K562 (cell line): ENCODE measurements around the gene ZNF18.
"Not testable (repeated sequence)": the region's sequence is repeated elsewhere in the genome, so short reads cannot be mapped to it uniquely, and the experiment has no call there.

Experiments
- EZH2 ChIP-seq: IDR thresholded peaks from 2 replicates; pipeline ENCODE4 v1.6.1; 2012; ENCODE audit warnings: low read depth, mild to moderate bottlenecking, inconsistent platforms, low read length, borderline replicate concordance
- ILF3 ChIP-seq: fragments of 450-650 bp; IDR thresholded peaks from 2 replicates; pipeline ENCODE4 v1.6.1; 2018; ENCODE audit warnings: antibody characterized with exemption, mild to moderate bottlenecking, moderate library complexity, borderline replicate concordance
- MCM2 ChIP-seq: fragments of 450-650 bp; IDR thresholded peaks from 2 replicates; pipeline ENCODE4 v1.6.1; 2017; ENCODE audit warnings: low read depth, mild to moderate bottlenecking
- PRMT5 ChIP-seq: sonication (generic); formaldehyde crosslinking; IDR thresholded peaks from 2 replicates; pipeline ENCODE4 v1.5.0; 2020; ENCODE audit warnings: missing genetic modification reagents
- RUNX1 ChIP-seq: sonication (generic); IDR thresholded peaks from 2 replicates; pipeline ENCODE4 v1.6.1; 2016; ENCODE audit warnings: antibody characterized with exemption, low read depth
- STAG1 ChIP-seq: sonication (generic); formaldehyde crosslinking; IDR thresholded peaks from 2 replicates; pipeline ENCODE4 v1.5.0; 2020; ENCODE audit warnings: missing genetic modification reagents, borderline replicate concordance
- TARDBP ChIP-seq: fragments of 450-650 bp; IDR thresholded peaks from 2 replicates; pipeline ENCODE4 v1.6.1; 2016
- ZC3H11A ChIP-seq: IDR thresholded peaks from 2 replicates; pipeline ENCODE4 v1.6.1; 2012; ENCODE audit warnings: low read depth, low read length, improper control_type of control experiment
- TF ChIP-seq, protein P1 (sequence below): sonication (generic); formaldehyde crosslinking; IDR thresholded peaks from 2 replicates; pipeline ENCODE4 v1.9.0; 2022; ENCODE audit warnings: mild to moderate bottlenecking, missing genetic modification reagents

DNA sequence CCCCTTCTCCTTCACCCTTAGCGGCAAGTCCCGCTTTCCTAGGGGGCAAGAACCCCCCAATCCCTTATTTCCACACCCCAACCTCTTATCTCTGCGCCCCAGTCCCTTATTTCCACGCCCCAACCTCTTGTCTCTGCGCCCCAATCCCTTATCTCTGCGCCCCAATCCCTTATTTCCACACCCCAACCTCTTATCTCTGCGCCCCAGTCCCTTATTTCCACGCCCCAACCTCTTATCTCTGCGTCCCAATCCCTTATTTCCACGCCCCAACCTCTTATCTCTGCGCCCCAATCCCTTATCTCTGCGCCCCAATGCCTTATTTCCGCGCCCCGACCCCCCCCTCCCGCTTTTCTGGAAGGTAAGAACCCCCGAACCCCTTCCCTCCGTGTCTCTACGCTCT, 24.5 kb downstream of the ZNF18 start:
- TF ChIP-seq, protein P1, sequence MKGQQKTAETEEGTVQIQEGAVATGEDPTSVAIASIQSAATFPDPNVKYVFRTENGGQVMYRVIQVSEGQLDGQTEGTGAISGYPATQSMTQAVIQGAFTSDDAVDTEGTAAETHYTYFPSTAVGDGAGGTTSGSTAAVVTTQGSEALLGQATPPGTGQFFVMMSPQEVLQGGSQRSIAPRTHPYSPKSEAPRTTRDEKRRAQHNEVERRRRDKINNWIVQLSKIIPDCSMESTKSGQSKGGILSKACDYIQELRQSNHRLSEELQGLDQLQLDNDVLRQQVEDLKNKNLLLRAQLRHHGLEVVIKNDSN (CRISPR knock-in tag) = not testable (repeated sequence)
- not testable (repeated sequence) for TF ChIP-seq ZC3H11A; STAG1 (CRISPR knock-in tag); RUNX1; EZH2; MCM2; ILF3; TARDBP; PRMT5 (CRISPR knock-in tag)
